ENCODE results near the gene FBXO42. TPM values are rescaled to one million over a fixed set of nuclear protein-coding genes. Genes with fewer than 3 reads are reported as not detected.

Gene FBXO42
- total and polyA plus RNA-seq, 7 experiments from 2014 or later: 17.9 to 26.7 (median 24.6) TPM

GRCh38 chr1:16205891-16206546, 146.3 kb downstream of the FBXO42 start:
- Mint-ChIP-seq H3K4me1 (peaks cover 7 to 17% (median 13%) of the 10 kb centered on the region in 7 donors), H3K27me3 (no peaks in the 10 kb centered on the region), H3K27ac (peak overlapping the region; percentile 87 to 98 (median 95)), H3K9me3 (peaks cover 0 to 2% (median 0%) of the 10 kb centered on the region in 11 donors), H3K4me3 (peak overlapping the region; percentile 83 to 95 (median 90)), H3K36me3 (peaks cover 0 to 11% (median 11%) of the 10 kb centered on the region in 5 donors)
- H3K36me3 ChIP-seq (ENCODE audit: control insufficient read depth in 2 of 3, insufficient read depth in 3 of 3, low read length in 3 of 3): peaks cover 0 to 13% (median 0%) of the 10 kb centered on the region in 3 experiments
- H3K27me3 ChIP-seq (ENCODE audit: control insufficient read depth in 2 of 2, insufficient read depth in 2 of 2, low read length in 2 of 2): no peaks in the 10 kb centered on the region
- ChIA-PET CTCF (interaction anchor here (1.2 to 1.4 kb wide), 2 partner anchors 15 to 31 kb away, joined by 3 read pairs; partner anchors contain the start of gene CPLANE2), POLR2A (interaction anchor here (0.5 to 1.9 kb wide), 6 partner anchors 10 to 156 kb away, joined by 3 to 17 read pairs (median 3); no protein-coding TSS in a partner anchor)
- peak overlapping the region; percentile 81 for H3K27ac ChIP-seq (ENCODE audit: low read depth, low read length)
- H3K4me1 ChIP-seq (ENCODE audit: control insufficient read depth in 2 of 2, insufficient read depth in 2 of 2, low read length in 2 of 2): peaks cover 9 to 15% of the 10 kb centered on the region in 2 donors
- H3K9me3 ChIP-seq (ENCODE audit: control insufficient read depth in 2 of 3, low read length in 3 of 3): no peaks in the 10 kb centered on the region
- H3K4me3 ChIP-seq (ENCODE audit: low read length): peak overlapping the region; percentile 74
- intact Hi-C loops (cut with micrococcal nuclease): loop anchor here (1.0 to 10.0 kb wide), 19 partner anchors 11 to 709 kb away; partner anchors contain the start of genes CASP9 (in 2 of the 2), CPLANE2 (in 2 of the 2), DDI2 (in 2 of the 2) and FBXO42 (in 2 of the 2)
- ATAC-seq (no peak), DNase-seq (no peak)

- Histone ChIP-seq H3K36me3 (ENCODE audit: control insufficient read depth in 2 of 3, insufficient read depth in 3 of 3, low read length in 3 of 3) (peaks cover 0 to 13% (median 0%) of the 10 kb centered on the region in 3 experiments), H3K27ac (ENCODE audit: low read depth, low read length) (peak overlapping the region; percentile 81), H3K4me3 (ENCODE audit: low read length) (no peak overlapping the region), H3K9me3 (ENCODE audit: control insufficient read depth in 2 of 3, low read length in 3 of 3) (no peaks in the 10 kb centered on the region), H3K4me1 (ENCODE audit: control insufficient read depth in 2 of 2, insufficient read depth in 2 of 2, low read length in 2 of 2) (peaks cover 9 to 15% of the 10 kb centered on the region in 2 donors), H3K27me3 (ENCODE audit: control insufficient read depth in 2 of 2, insufficient read depth in 2 of 2, low read length in 2 of 2) (no peaks in the 10 kb centered on the region)
- Mint-ChIP-seq H3K27ac (peak overlapping the region in 2 of 9 donors; percentile 51 to 56), H3K36me3 (peaks cover 0 to 11% (median 11%) of the 10 kb centered on the region in 5 donors), H3K27me3 (no peaks in the 10 kb centered on the region), H3K4me1 (peaks cover 7 to 17% (median 13%) of the 10 kb centered on the region in 7 donors), H3K4me3 (peak overlapping the region in 4 of 10 donors; percentile 13 to 55 (median 20)), H3K9me3 (peaks cover 0 to 2% (median 0%) of the 10 kb centered on the region in 11 donors)
- ChIA-PET POLR2A (interaction anchor here (0.6 to 1.9 kb wide), 4 partner anchors 11 to 43 kb away, joined by 3 to 17 read pairs (median 4); no protein-coding TSS in a partner anchor), CTCF (interaction anchor here (1.2 to 3.0 kb wide), 6 partner anchors 16 to 126 kb away, joined by 3 to 16 read pairs (median 4); partner anchors contain the start of gene CPLANE2)
- no peak for DNase-seq
- intact Hi-C loops (cut with micrococcal nuclease): loop anchor here (1.0 to 10.0 kb wide), 9 partner anchors 39 to 709 kb away; partner anchors contain the start of genes DDI2 (in 1 of the 2), FBXO42 (in 1 of the 2), NBPF1 (in 1 of the 2) and NECAP2 (in 1 of the 2)
- no peak for ATAC-seq
Measured at GRCh38 chr1:16205334-16205671, 147.0 kb downstream of the FBXO42 start.

DNA sequence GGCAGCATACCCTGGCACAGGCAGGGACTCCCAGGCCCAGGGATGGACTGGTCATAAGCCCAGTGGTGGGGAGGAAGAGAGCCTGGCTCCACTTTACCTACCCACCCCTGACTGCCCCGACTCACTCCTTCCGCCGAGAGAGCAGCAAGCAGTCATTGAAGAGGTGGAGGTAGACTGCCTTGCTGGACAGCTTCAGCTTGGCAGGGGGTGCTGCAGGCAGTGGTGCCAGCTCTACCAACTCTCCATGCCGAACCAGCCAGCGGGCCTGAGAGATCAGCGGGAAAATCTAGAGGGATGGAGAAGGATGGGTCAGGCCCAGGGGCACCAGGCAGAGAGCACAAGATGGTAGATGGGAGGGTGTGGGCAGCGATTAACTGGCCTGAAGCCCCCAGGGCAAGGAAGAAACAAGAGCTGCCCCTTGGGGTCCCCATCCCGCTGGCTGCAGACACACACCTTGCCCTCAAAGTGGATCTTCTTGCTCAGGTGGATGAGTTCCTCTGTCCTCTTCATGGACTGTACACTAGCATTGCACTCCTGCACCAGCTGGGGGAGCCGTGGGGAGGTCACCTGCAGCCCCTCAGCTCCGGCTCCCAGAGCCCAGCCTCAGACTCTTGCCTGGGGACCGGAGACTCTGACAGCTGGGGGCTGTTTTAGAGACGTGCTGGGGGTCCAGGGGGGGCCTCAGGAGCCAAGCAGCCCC, 147.5 kb downstream of the FBXO42 start:
- peak overlapping the region in 6 of 10 donors; percentile 48 to 69 (median 53) for H3K4me3 Mint-ChIP-seq
- H3K27me3 Mint-ChIP-seq: no peaks in the 10 kb centered on the region
- H3K4me1 Mint-ChIP-seq: peaks cover 7 to 17% (median 13%) of the 10 kb centered on the region in 7 donors

GRCh38 chr1:16204216-16204615, 148.1 kb downstream of the FBXO42 start:
- Histone ChIP-seq H3K4me1 (ENCODE audit: control insufficient read depth in 2 of 2, insufficient read depth in 2 of 2, low read length in 2 of 2) (peaks cover 9 to 15% of the 10 kb centered on the region in 2 donors), H3K36me3 (ENCODE audit: control insufficient read depth in 2 of 3, insufficient read depth in 3 of 3, low read length in 3 of 3) (peaks cover 0 to 19% (median 0%) of the 10 kb centered on the region in 3 experiments), H3K27ac (ENCODE audit: low read depth, low read length) (no peak overlapping the region), H3K27me3 (ENCODE audit: control insufficient read depth in 2 of 2, insufficient read depth in 2 of 2, low read length in 2 of 2) (no peaks in the 10 kb centered on the region), H3K9me3 (ENCODE audit: control insufficient read depth in 2 of 3, low read length in 3 of 3) (no peaks in the 10 kb centered on the region), H3K4me3 (ENCODE audit: low read length) (no peak overlapping the region)
- ChIA-PET CTCF (interaction anchor here (1.1 to 3.0 kb wide), 5 partner anchors 34 to 125 kb away, joined by 3 to 16 read pairs (median 4); no protein-coding TSS in a partner anchor), POLR2A (interaction anchor here (1.4 kb wide), 1 partner anchor 14 kb away, joined by 3 read pairs; no protein-coding TSS in a partner anchor)
- ATAC-seq: no peak
- peaks cover 0 to 11% (median 11%) of the 10 kb centered on the region in 5 donors for H3K36me3 Mint-ChIP-seq
- intact Hi-C loops (cut with micrococcal nuclease): loop anchor here in 1 of 2 donors (10.0 kb wide), 2 partner anchors 411 to 711 kb away; partner anchors contain the start of gene NBPF1
- no peaks in the 10 kb centered on the region for H3K27me3 Mint-ChIP-seq
- no peak for DNase-seq
- H3K9me3 Mint-ChIP-seq: peaks cover 0 to 2% (median 0%) of the 10 kb centered on the region in 11 donors
- H3K27ac Mint-ChIP-seq: peak overlapping the region in 2 of 9 donors; percentile 17 to 23
- peak overlapping the region in 2 of 10 donors; percentile 17 to 69 for H3K4me3 Mint-ChIP-seq
- peaks cover 7 to 17% (median 13%) of the 10 kb centered on the region in 7 donors for H3K4me1 Mint-ChIP-seq

More for the DNA sequence above, 147.5 kb downstream of the FBXO42 start:
- ATAC-seq: no peak
- H3K27me3 ChIP-seq (ENCODE audit: control insufficient read depth in 2 of 2, insufficient read depth in 2 of 2, low read length in 2 of 2): no peaks in the 10 kb centered on the region
- ChIA-PET POLR2A (interaction anchor here (0.6 to 1.5 kb wide), 2 partner anchors 39 to 43 kb away, joined by 3 to 5 read pairs; no protein-coding TSS in a partner anchor), CTCF (interaction anchor here (1.2 to 3.0 kb wide), 6 partner anchors 17 to 125 kb away, joined by 3 to 16 read pairs (median 4); partner anchors contain the start of gene CPLANE2)
- peak in 4 of 9 donors; percentile 20 to 38 (median 30) for DNase-seq
- intact Hi-C loops (cut with micrococcal nuclease): loop anchor here (1.0 to 10.0 kb wide), 9 partner anchors 40 to 710 kb away; partner anchors contain the start of genes DDI2 (in 1 of the 2), FBXO42 (in 1 of the 2), NBPF1 (in 1 of the 2) and NECAP2 (in 1 of the 2)
- peak overlapping the region in 5 of 9 donors; percentile 17 to 87 (median 65) for H3K27ac Mint-ChIP-seq
- no peak overlapping the region for H3K4me3 ChIP-seq (ENCODE audit: low read length)
- no peaks in the 10 kb centered on the region for H3K9me3 ChIP-seq (ENCODE audit: control insufficient read depth in 2 of 3, low read length in 3 of 3)
- H3K9me3 Mint-ChIP-seq: peaks cover 0 to 2% (median 0%) of the 10 kb centered on the region in 11 donors
- peaks cover 9 to 15% of the 10 kb centered on the region in 2 donors for H3K4me1 ChIP-seq (ENCODE audit: control insufficient read depth in 2 of 2, insufficient read depth in 2 of 2, low read length in 2 of 2)
- no peak overlapping the region for H3K27ac ChIP-seq (ENCODE audit: low read depth, low read length)
- peaks cover 0 to 11% (median 11%) of the 10 kb centered on the region in 5 donors for H3K36me3 Mint-ChIP-seq
- H3K36me3 ChIP-seq (ENCODE audit: control insufficient read depth in 2 of 3, insufficient read depth in 3 of 3, low read length in 3 of 3): peaks cover 0 to 16% (median 0%) of the 10 kb centered on the region in 3 experiments

DNA sequence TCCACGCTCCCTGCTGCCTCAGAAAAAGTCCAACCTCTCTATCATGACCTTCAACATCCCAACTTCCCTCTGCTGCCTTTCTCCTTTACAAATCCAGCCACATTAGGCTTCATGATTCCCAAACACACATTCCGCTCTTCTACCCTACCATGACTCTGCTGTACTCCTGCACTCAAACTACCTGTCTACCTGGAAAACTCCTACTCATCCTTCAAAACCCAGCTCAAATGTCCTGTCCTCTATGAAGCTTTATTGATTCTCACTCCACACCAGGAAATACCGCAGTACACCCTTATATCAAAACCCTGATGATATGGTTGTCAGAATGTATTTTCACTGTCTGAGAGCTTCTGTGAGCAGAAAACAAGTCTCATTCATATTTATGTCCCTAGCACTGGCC, 148.7 kb downstream of the FBXO42 start:
- ChIA-PET POLR2A (interaction anchor here (1.4 kb wide), 1 partner anchor 14 kb away, joined by 3 read pairs; no protein-coding TSS in a partner anchor), CTCF (interaction anchor here (1.1 to 3.0 kb wide), 2 partner anchors 41 to 121 kb away, joined by 3 to 16 read pairs; no protein-coding TSS in a partner anchor)
- DNase-seq (no peak), ATAC-seq (no peak)
- H3K4me1 Mint-ChIP-seq: peaks cover 7 to 22% (median 13%) of the 10 kb centered on the region in 7 donors
- peaks cover 0 to 2% (median 0%) of the 10 kb centered on the region in 11 donors for H3K9me3 Mint-ChIP-seq
- H3K9me3 ChIP-seq (ENCODE audit: control insufficient read depth in 2 of 3, low read length in 3 of 3): no peaks in the 10 kb centered on the region
- peak overlapping the region in 3 of 9 donors; percentile 4 to 57 (median 23) for H3K27ac Mint-ChIP-seq
- H3K27ac ChIP-seq (ENCODE audit: low read depth, low read length): no peak overlapping the region
- peaks cover 9 to 15% of the 10 kb centered on the region in 2 donors for H3K4me1 ChIP-seq (ENCODE audit: control insufficient read depth in 2 of 2, insufficient read depth in 2 of 2, low read length in 2 of 2)
- peaks cover 0 to 19% (median 0%) of the 10 kb centered on the region in 3 experiments for H3K36me3 ChIP-seq (ENCODE audit: control insufficient read depth in 2 of 3, insufficient read depth in 3 of 3, low read length in 3 of 3)
- no peak overlapping the region for H3K4me3 ChIP-seq (ENCODE audit: low read length)
- no peak overlapping the region for H3K4me3 Mint-ChIP-seq
- no peaks in the 10 kb centered on the region for H3K27me3 Mint-ChIP-seq
- intact Hi-C loops (cut with micrococcal nuclease): loop anchor here in 1 of 2 donors (10.0 kb wide), 2 partner anchors 411 to 711 kb away; partner anchors contain the start of gene NBPF1
- H3K27me3 ChIP-seq (ENCODE audit: control insufficient read depth in 2 of 2, insufficient read depth in 2 of 2, low read length in 2 of 2): no peaks in the 10 kb centered on the region
- peaks cover 0 to 11% (median 11%) of the 10 kb centered on the region in 5 donors for H3K36me3 Mint-ChIP-seq

All from naive thymus-derived CD4-positive, alpha-beta T cell (primary cell).